IPS-NIHi11 (cell line): ENCODE data around the gene SLC36A2.
A peak's percentile ranks its signal among the peaks of the same experiment; 100 is the strongest.
"Not testable (repeated sequence)": the region's sequence is repeated elsewhere in the genome, so short reads cannot be mapped to it uniquely, and the experiment has no call there.

Experiments
- DNase-seq: peaks from one replicate; pipeline ENCODE4 v3.0.0; 2012; ENCODE audit warnings: mixed read lengths, low spot score

SLC36A2 gene

GRCh38 chr5:151326266-151326665 is 21.1 kb downstream of the SLC36A2 start:
- no peak for DNase-seq

GRCh38 chr5:151320481-151320880 is 26.9 kb downstream of the SLC36A2 start:
- no peak for DNase-seq

GRCh38 chr5:151318850-151319732 is 28.3 kb downstream of the SLC36A2 start:
- peak; percentile 36 for DNase-seq

- no peak for DNase-seq
Observed at GRCh38 chr5:151317871-151318270, 29.5 kb downstream of the SLC36A2 start.

GRCh38 chr5:151315998-151316597 is 31.3 kb downstream of the SLC36A2 start:
- DNase-seq, result peak; percentile 84

- no peak for DNase-seq
Observed at GRCh38 chr5:151313357-151313756, 34.0 kb downstream of the SLC36A2 start.

- DNase-seq, result no peak
Observed at GRCh38 chr5:151312756-151313324, 34.5 kb downstream of the SLC36A2 start.

GRCh38 chr5:151310932-151311331 is 36.4 kb downstream of the SLC36A2 start:
- DNase-seq, result no peak

- DNase-seq, result not testable (repeated sequence)
Observed at GRCh38 chr5:151309821-151310220, 37.5 kb downstream of the SLC36A2 start.

GRCh38 chr5:151309266-151309665 is 38.1 kb downstream of the SLC36A2 start:
- DNase-seq, result not testable (repeated sequence)

- DNase-seq, result no peak
Observed at GRCh38 chr5:151303666-151304065, 43.7 kb downstream of the SLC36A2 start, which contains the start of gene SLC36A3. Gene SLC36A3 (minus strand): TSS chr5:151303766. CDS start chr5:151303354, 412 bp downstream.

GRCh38 chr5:151298063-151298855 is 49.1 kb downstream of the SLC36A2 start:
- DNase-seq, result peak; percentile 69

GRCh38 chr5:151296974-151297373 is 50.4 kb downstream of the SLC36A2 start:
- DNase-seq, result no peak

- no peak for DNase-seq
Observed at GRCh38 chr5:151296478-151296830, 50.9 kb downstream of the SLC36A2 start.

- no peak for DNase-seq
Observed at GRCh38 chr5:151295791-151296477, 51.4 kb downstream of the SLC36A2 start.

GRCh38 chr5:151295138-151295537 is 52.2 kb downstream of the SLC36A2 start:
- no peak for DNase-seq

GRCh38 chr5:151293624-151294023 is 53.7 kb downstream of the SLC36A2 start:
- DNase-seq, result peak; percentile 51

GRCh38 chr5:151288180-151288579 is 59.2 kb downstream of the SLC36A2 start:
- DNase-seq, result peak; percentile 42

GRCh38 chr5:151286246-151286645 is 61.1 kb downstream of the SLC36A2 start:
- DNase-seq, result no peak

- DNase-seq, result no peak
Observed at GRCh38 chr5:151285683-151286082, 61.7 kb downstream of the SLC36A2 start.

GRCh38 chr5:151284392-151284967 is 62.9 kb downstream of the SLC36A2 start:
- peak; percentile 35 for DNase-seq
